GM13976 (cell line): ENCODE measurements around the gene CLIP3.

ENCODE experiments used
- DNase-seq: peaks from one replicate; pipeline ENCODE4 v3.0.0; 2012; ENCODE audit warnings: low spot score
- in situ Hi-C: fragments of 300-500 bp; cut with MboI; formaldehyde crosslinking; loops from one replicate; pipeline ENCODE4 v1.12.0; 2022; ENCODE audit warnings: low sequenced_read_pairs, mixed read lengths, inconsistent platforms; ENCODE audit not compliant: unreplicated experiment
- TF ChIP-seq, protein P1 (sequence below): IDR thresholded peaks from 2 replicates; pipeline ENCODE4 v1.5.1; 2012; ENCODE audit warnings: borderline replicate concordance, mild to moderate bottlenecking; ENCODE audit not compliant: insufficient read depth; ENCODE audit errors: extremely low read depth, missing control alignments, control extremely low read depth

The CLIP3 gene

GRCh38 chr19:36067681-36068080 is 35.0 kb upstream of the CLIP3 start:
- in situ Hi-C loops, result no loop called here
- DNase-seq, result no peak
- TF ChIP-seq, protein P1, sequence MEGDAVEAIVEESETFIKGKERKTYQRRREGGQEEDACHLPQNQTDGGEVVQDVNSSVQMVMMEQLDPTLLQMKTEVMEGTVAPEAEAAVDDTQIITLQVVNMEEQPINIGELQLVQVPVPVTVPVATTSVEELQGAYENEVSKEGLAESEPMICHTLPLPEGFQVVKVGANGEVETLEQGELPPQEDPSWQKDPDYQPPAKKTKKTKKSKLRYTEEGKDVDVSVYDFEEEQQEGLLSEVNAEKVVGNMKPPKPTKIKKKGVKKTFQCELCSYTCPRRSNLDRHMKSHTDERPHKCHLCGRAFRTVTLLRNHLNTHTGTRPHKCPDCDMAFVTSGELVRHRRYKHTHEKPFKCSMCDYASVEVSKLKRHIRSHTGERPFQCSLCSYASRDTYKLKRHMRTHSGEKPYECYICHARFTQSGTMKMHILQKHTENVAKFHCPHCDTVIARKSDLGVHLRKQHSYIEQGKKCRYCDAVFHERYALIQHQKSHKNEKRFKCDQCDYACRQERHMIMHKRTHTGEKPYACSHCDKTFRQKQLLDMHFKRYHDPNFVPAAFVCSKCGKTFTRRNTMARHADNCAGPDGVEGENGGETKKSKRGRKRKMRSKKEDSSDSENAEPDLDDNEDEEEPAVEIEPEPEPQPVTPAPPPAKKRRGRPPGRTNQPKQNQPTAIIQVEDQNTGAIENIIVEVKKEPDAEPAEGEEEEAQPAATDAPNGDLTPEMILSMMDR, result no peak

DNA sequence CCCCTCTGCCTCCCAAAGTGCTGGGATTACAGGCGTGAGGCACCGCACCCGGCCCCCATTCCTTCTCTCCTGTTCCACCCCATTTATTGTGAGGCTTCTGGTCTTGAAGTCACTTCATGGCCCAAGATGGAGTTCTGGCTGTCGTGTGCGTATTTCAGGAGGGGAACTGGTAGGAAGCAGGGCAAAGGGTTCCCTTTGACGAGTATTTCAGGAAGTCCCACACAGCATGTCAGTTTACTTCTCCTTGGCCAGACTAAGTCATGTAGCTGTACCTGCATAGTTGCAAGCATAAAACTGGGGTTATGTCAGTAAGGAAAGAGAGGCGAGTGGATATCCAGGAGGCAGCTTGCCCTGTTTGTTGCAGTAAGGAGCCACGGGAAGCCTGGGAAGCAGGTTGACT is 32.2 kb upstream of the CLIP3 start:
- TF ChIP-seq, protein P1, result no peak
- in situ Hi-C loops, result no loop called here
- DNase-seq, result no peak

DNA sequence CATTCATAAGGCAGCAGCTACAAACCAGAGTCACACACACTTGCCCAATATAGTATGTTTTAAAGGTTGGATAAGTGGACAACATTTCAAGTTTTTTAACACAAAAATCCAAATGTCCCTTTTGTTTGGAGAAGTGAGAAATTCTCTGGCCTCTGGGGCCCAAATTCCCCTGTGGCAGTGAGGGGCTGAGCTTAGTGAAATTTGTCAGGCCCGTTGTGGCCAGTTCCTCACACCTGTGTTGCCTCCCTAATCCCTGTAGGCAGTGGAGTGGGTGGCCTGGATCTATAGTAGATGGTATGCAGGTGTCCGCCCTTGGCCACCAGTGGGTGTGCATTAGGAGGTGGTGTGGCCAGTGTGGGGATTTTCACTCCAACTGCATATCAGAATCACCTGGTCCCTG is 28.7 kb upstream of the CLIP3 start:
- DNase-seq, result no peak
- TF ChIP-seq, protein P1, result no peak
- in situ Hi-C loops, result no loop called here

DNA sequence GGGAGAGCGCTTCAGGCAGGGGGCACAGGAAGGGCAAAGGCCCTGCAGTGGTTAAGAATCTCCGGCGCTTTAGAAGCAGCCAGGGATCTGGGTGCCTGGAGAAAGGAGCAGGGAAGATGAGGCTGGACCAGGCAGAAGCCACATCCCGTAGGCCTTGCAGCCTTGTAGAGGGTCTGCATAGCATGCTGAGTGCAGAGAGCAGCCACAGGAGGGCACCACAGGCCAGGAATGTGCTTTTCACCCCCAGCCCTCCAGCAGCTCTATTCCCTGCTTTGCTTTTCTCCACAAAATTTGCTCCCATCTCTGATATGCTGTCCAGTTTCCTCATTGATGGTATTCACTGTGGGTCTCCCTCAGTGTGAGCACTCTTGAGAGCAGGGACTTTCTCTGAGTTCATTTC is 27.8 kb upstream of the CLIP3 start:
- TF ChIP-seq, protein P1, result peak; percentile 67
- in situ Hi-C loops, result no loop called here
- DNase-seq, result peak; percentile 69

- TF ChIP-seq, protein P1, result no peak
- in situ Hi-C loops, result no loop called here
- DNase-seq, result no peak
These were observed 26.7 kb upstream of the CLIP3 start for GRCh38 chr19:36059180-36059910.

- DNase-seq, result no peak
- TF ChIP-seq, protein P1, result no peak
- in situ Hi-C loops, result no loop called here
These were observed 26.0 kb upstream of the CLIP3 start for GRCh38 chr19:36058481-36059179.
